Right lobe of liver (tissue), 6 donors: Measurements from ENCODE around the gene PDIA5. TPM values are rescaled to one million over a fixed set of nuclear protein-coding genes. Genes with fewer than 3 reads are reported as not detected.

Source experiments
- ATAC-seq, 4 donors: fragments of 200-7000 bp; cut with Tn5 transposase; one replicate each; pipeline ENCODE4 v1.9.1; 2020; ENCODE audit warnings: mild to moderate bottlenecking in 4 of 4, moderate library complexity in 4 of 4
- DNase-seq, 3 donors: peaks; one replicate each; pipeline ENCODE4 v3.0.0-alpha.2; 2020
- H3K27ac ChIP-seq, 3 donors: fragments of 200-600 bp; one replicate each; pipeline ENCODE4 v1.8.0; 2022
- H3K27me3 ChIP-seq, 2 donors: fragments of 200-600 bp; one replicate each; pipeline ENCODE4 v1.8.0; 2022
- H3K36me3 ChIP-seq, 4 donors: fragments of 200-600 bp; sonication (generic) in 1 of 4; one replicate each; pipeline versions ENCODE4 v1.5.1 to v1.8.0; 2017 to 2022; ENCODE audit warnings: control low read depth in 1 of 4
- H3K4me1 ChIP-seq, 4 donors: fragments of 200-600 bp; sonication (generic) in 1 of 4; one replicate each; pipeline versions ENCODE4 v1.5.1 to v1.8.0; 2017 to 2022; ENCODE audit warnings: control low read depth in 1 of 4
- H3K4me3 ChIP-seq, 3 donors: fragments of 200-600 bp; one replicate each; pipeline ENCODE4 v1.8.0; 2022
- H3K9me3 ChIP-seq, 4 donors: fragments of 200-600 bp; sonication (generic) in 1 of 4; one replicate each; pipeline versions ENCODE4 v1.5.1 to v1.8.0; 2017 to 2022; ENCODE audit warnings: control low read depth in 1 of 4
- POLR2A ChIP-seq: fragments of 450-650 bp; IDR thresholded peaks from one replicate; pipeline ENCODE4 v1.6.1; 2017; ENCODE audit warnings: antibody characterized with exemption, mild to moderate bottlenecking
- WGBS: methylation state at CpG from one replicate; pipeline ENCODE4 v1.1.6; 2018; ENCODE audit warnings: low coverage, low lambda C conversion rate; ENCODE audit not compliant: insufficient coverage; ENCODE audit errors: missing lambda C conversion rate; 5-methylcytosine and 5-hydroxymethylcytosine counted together
- intact Hi-C, 2 donors: fragments of 100-400 bp; cut with DNase I; formaldehyde crosslinking; loops; one replicate each; pipeline versions ENCODE4 v1.11.2 to v1.14.1; 2022
- total RNA-seq, 6 experiments: library from RNA; depleted of rRNA in 2 of 6; stranded (reverse); fragments of >200 nt in 2 of 6; fragmentation: NEBNext Ultra II Directional in 3 of 6; extraction: Animal tissue kit (Norgen Biotek cat#: 25700) in 3 of 6; gene quantifications; one replicate each; pipeline versions ENCODE4 v1.1.0 to v1.2.4, GENCODE V29; 2016 to 2023
- TF ChIP-seq, protein P1 (sequence below), 4 donors: fragments of 200-600 bp in 3 of 4; fragments of 450-650 bp in 1 of 4; IDR thresholded peaks; one replicate each; pipeline versions ENCODE4 v1.5.1 to v1.8.0; 2016 to 2022; ENCODE audit warnings: antibody characterized with exemption in 4 of 4, mild to moderate bottlenecking in 2 of 4
- donor health status: DM: no; HTN: yes; CAD: no.
- donor health status: DM: no; HTN: no; CAD: no.
- donor health status: DM: no; HTN: no; CAD: no.
- donor health status: DM: no; HTN: yes; CAD: no.
- donor health status: DM: no; HTN: yes; CAD: no.

Gene PDIA5
- total RNA-seq, 6 experiments from 2014 or later, result 26.2 to 109 (median 51.9) TPM

DNA sequence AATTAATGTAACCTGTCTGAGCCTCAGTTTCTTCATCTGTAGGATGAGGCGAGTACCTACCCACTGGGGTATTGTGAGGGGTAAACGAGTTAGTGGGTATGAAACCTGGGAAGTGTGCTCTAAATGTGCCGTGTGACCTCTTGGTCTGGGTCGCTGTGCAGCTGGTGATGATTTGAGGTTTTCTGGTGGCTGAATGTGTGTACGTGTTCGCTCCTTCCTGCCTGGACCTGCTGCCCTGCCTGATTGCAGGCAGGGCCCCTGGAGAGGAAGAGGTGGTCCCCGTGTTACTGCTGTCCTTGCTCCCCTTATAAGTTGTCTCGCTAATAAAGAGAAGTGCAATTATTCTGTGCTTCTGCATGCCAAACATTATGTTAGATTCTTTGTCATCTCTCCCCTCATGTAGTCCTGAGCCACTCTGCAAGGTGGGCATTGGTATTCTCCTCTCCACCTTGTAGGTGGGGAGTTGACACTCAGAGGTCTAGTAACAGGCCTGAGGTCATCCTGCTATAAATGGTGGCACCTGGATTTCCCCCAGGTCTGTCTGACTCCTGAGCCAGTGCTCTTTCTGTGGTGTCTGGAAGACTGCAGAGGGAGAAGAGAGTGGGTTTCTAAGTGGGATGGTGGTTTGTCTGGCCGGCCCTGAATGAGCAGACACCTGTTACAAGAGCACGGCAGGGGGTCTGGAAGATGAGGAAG lies 15.7 kb downstream of the PDIA5 start:
- WGBS, result 59% methylated on average over 6 of the region's 10 CpGs
- peaks cover 0 to 96% (median 33%) of the 10 kb centered on the region in 4 donors for H3K4me1 ChIP-seq
- no peak overlapping the region for H3K4me3 ChIP-seq
- H3K9me3 ChIP-seq, result no peaks in the 10 kb centered on the region
- DNase-seq, result peak in 1 of 3 donors; percentile 37
- H3K27ac ChIP-seq, result peak overlapping the region in 1 of 3 donors; percentile 35
- intact Hi-C loops, result no loop called here
- peak in 2 of 4 donors; percentile 5 to 17 for ATAC-seq
- TF ChIP-seq, protein P1, sequence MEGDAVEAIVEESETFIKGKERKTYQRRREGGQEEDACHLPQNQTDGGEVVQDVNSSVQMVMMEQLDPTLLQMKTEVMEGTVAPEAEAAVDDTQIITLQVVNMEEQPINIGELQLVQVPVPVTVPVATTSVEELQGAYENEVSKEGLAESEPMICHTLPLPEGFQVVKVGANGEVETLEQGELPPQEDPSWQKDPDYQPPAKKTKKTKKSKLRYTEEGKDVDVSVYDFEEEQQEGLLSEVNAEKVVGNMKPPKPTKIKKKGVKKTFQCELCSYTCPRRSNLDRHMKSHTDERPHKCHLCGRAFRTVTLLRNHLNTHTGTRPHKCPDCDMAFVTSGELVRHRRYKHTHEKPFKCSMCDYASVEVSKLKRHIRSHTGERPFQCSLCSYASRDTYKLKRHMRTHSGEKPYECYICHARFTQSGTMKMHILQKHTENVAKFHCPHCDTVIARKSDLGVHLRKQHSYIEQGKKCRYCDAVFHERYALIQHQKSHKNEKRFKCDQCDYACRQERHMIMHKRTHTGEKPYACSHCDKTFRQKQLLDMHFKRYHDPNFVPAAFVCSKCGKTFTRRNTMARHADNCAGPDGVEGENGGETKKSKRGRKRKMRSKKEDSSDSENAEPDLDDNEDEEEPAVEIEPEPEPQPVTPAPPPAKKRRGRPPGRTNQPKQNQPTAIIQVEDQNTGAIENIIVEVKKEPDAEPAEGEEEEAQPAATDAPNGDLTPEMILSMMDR (IDR thresholded peaks at IDR 0.05), result no peak
- no peak for TF ChIP-seq POLR2A
- H3K36me3 ChIP-seq, result no peaks in the 10 kb centered on the region
- H3K27me3 ChIP-seq, result no peaks in the 10 kb centered on the region

DNA sequence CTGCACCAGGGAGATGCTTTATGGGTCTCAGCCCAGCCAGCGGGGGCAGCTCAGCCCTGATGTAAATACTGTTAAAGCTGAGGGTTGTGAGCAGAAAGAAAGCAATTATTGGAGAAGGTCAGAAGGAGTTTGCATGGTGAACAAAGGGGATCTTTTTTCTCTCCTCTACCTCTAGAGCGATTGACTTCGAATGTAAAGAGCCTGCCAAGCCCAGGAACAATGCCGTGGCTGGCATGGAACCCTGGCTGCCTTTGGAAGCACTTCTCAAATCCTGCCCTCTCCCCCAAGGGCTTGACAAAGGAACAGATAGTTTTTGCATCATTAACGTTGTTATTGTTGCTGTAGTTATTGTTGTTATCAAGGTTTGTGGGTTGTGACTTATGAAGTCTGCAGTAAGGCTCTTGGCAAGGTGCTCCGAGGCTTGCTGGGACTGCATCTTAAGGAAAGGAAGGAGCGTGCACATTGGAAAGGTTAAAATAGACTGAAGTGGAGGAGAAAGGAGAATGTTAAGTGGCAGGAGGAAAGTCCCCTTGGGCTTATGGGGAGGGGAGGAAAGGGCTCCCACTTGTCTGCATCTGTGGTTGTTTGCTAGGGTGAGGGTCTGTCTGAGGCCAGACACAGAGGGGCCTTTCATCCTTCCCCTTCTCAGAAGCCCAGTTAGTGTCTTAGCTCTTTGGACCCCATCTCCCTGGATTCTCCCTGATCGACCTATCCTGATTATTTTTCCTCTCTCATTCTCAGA lies 16.7 kb downstream of the PDIA5 start:
- no peak for TF ChIP-seq POLR2A
- TF ChIP-seq, protein P1 (IDR thresholded peaks at IDR 0.05), result no peak
- H3K4me1 ChIP-seq, result peaks cover 0 to 96% (median 37%) of the 10 kb centered on the region in 4 donors
- intact Hi-C loops, result no loop called here
- peak overlapping the region in 2 of 3 donors; percentile 79 to 87 for H3K27ac ChIP-seq
- ATAC-seq (no peak), DNase-seq (no peak)
- no peaks in the 10 kb centered on the region for H3K9me3 ChIP-seq
- H3K4me3 ChIP-seq, result no peak overlapping the region
- no peaks in the 10 kb centered on the region for H3K36me3 ChIP-seq
- 40% methylated on average over 8 of the region's 8 CpGs for WGBS
- no peaks in the 10 kb centered on the region for H3K27me3 ChIP-seq

DNA sequence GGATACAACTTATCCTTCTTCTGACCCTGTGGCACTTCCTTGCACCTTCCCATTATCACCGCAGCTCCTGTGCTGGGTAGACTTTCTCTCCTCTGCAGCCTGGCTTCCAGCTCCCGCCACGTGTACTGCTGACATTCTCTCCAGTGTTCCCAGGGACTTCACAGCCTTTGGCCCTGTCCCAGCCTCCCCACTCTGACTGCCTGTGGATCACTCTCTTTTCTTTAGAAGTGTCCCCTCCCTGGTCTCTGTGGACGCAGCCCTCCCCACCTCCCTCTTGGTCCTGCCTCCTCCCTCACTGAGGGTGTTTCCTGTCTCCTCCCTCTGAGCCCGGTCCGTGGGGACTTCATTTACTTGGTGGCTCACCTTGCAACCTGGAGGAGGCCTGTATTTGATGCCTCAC lies 17.4 kb downstream of the PDIA5 start:
- Histone ChIP-seq H3K36me3 (no peaks in the 10 kb centered on the region), H3K4me3 (no peak overlapping the region), H3K27ac (peak overlapping the region in 2 of 3 donors; percentile 79 to 87), H3K9me3 (no peaks in the 10 kb centered on the region), H3K27me3 (no peaks in the 10 kb centered on the region), H3K4me1 (peaks cover 0 to 98% (median 40%) of the 10 kb centered on the region in 4 donors)
- intact Hi-C loops, result no loop called here
- no peak for TF ChIP-seq POLR2A
- TF ChIP-seq, protein P1 (IDR thresholded peaks at IDR 0.05), result no peak
- DNase-seq, result peak in 2 of 3 donors; percentile 73 to 74
- ATAC-seq, result peak; percentile 21 to 57 (median 47)
- 10% methylated on average over 6 of the region's 6 CpGs for WGBS

DNA sequence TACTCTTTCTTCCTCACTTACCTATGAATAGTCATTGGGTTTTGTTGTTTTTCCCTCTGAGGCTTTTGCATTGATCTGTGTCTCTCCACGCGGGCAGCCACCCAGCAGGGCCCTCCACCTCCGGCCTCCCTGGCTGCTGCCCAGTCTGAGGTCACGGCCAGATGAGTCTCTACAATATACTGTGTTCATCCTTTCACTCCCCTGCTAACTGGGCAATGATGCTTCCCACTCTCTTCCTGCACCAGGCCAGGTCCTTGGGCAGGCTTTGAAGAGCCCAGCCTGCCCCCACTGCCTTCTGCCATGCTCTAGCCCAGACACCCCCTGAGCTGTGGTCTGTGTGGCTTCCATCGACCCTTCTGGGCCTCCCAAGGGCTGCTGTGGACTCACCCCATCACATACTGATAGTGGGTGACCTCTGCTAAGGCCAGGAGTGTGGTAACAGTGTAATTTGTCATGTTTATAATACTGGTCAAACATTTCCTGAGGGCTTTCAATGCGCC lies 18.0 kb downstream of the PDIA5 start:
- DNase-seq (peak; percentile 83 to 88 (median 85)), ATAC-seq (peak; percentile 63 to 67 (median 66))
- H3K4me1 ChIP-seq, result peaks cover 0 to 100% (median 43%) of the 10 kb centered on the region in 4 donors
- WGBS, result 32% methylated on average over 6 of the region's 6 CpGs
- H3K27ac ChIP-seq, result peak overlapping the region; percentile 29 to 87 (median 79)
- H3K9me3 ChIP-seq, result no peaks in the 10 kb centered on the region
- peak overlapping the region in 1 of 3 donors; percentile 20 for H3K4me3 ChIP-seq
- TF ChIP-seq, protein P1 (IDR thresholded peaks at IDR 0.05), result no peak
- no peak for TF ChIP-seq POLR2A
- intact Hi-C loops, result no loop called here
- H3K36me3 ChIP-seq, result no peaks in the 10 kb centered on the region
- H3K27me3 ChIP-seq, result no peaks in the 10 kb centered on the region
